K562 (cell line): Measurements from ENCODE around the gene MCC. TPM values are rescaled to one million over a fixed set of nuclear protein-coding genes. Genes with fewer than 3 reads are reported as not detected.

Source experiments
- FOXJ2 ChIP-seq: fragments of 200-800 bp; sonication (Bioruptor generic); IDR thresholded peaks from 2 replicates; pipeline ENCODE4 v1.6.1; 2016; ENCODE audit warnings: missing genetic modification characterization, missing compliant biosample characterization
- HNRNPLL ChIP-seq: fragments of 200-400 bp; formaldehyde crosslinking; IDR thresholded peaks from 2 replicates; pipeline ENCODE4 v1.6.1; 2017; ENCODE audit warnings: low read length, low read depth, mild to moderate bottlenecking; ENCODE audit not compliant: poor library complexity, severe bottlenecking
- JUNB ChIP-seq: fragments of 450-650 bp; formaldehyde crosslinking; conservative IDR thresholded peaks from 2 replicates; pipeline ENCODE4 v1.4.0; 2020; ENCODE audit warnings: mild to moderate bottlenecking
- KAT2B ChIP-seq: IDR thresholded peaks from one replicate; pipeline ENCODE4 v1.6.1; 2012; ENCODE audit warnings: low read depth, mild to moderate bottlenecking, control low read depth, inconsistent platforms, low read length, moderate library complexity
- KLF6 ChIP-seq: fragments of 250-450 bp; sonication (Bioruptor Pico); IDR thresholded peaks from 2 replicates; pipeline ENCODE4 v1.4.0; 2020; ENCODE audit warnings: mild to moderate bottlenecking, moderate library complexity, borderline replicate concordance
- TSHZ1 ChIP-seq: fragments of 250-450 bp; sonication (Bioruptor Pico); IDR thresholded peaks from 2 replicates; pipeline ENCODE4 v1.4.0; 2020; ENCODE audit warnings: mild to moderate bottlenecking, moderate library complexity
- ZFP30 ChIP-seq: fragments of 250-450 bp; sonication (Bioruptor Pico); IDR thresholded peaks from 2 replicates; pipeline ENCODE4 v1.8.0; 2022; ENCODE audit warnings: moderate library complexity, mild to moderate bottlenecking, inconsistent platforms, borderline replicate concordance
- polyA plus RNA-seq, 8 experiments: library from polyadenylated mRNA; depleted of rRNA in 4 of 8; stranded (reverse) in 5 of 8; unstranded in 3 of 8; fragments of >200 nt; fragmentation: Nextera tagmentation in 2 of 8; fragmentation: Illumina TruSeq in 1 of 8; extraction: Ambion mirVana in 2 of 8; extraction: Trizol in 1 of 8; gene quantifications; 2 replicates each; pipeline versions ENCODE4 v1.2.1 to v1.2.3, GENCODE V29; 2011 to 2014; ENCODE audit warnings: inconsistent platforms in 1 of 8, missing spikeins in 1 of 8
- total RNA-seq, 7 experiments: library from RNA; depleted of rRNA in 6 of 7; stranded (reverse); fragments of >200 nt in 6 of 7; fragmentation: Illumina TruSeq in 2 of 7; extraction: Trizol in 2 of 7; gene quantifications; 2 replicates each; pipeline versions ENCODE4 v1.2.1 to v1.2.3, GENCODE V29; 2011 to 2021; ENCODE audit warnings: low replicate concordance in 1 of 7
- TF ChIP-seq, protein P1 (sequence below): fragments of 450-650 bp; IDR thresholded peaks from 2 replicates; pipeline ENCODE4 v1.6.1; 2016; ENCODE audit warnings: low read depth
- TF ChIP-seq, protein P2 (sequence below), 2 experiments: IDR thresholded peaks in 1 of 2; conservative IDR thresholded peaks in 1 of 2; 2 replicates each; pipeline ENCODE4 v1.6.1; 2016; ENCODE audit warnings: low read depth in 2 of 2, mild to moderate bottlenecking in 1 of 2, missing compliant biosample characterization in 1 of 2, missing genetic modification characterization in 1 of 2, moderate library complexity in 1 of 2

Gene MCC
- total and polyA plus RNA-seq, 9 of the 15 experiments (the other 6 are each of a cell fraction or from before 2014, with no cell fraction given): 0.04 to 0.24 (median 0.06) TPM; not detected in 1

DNA sequence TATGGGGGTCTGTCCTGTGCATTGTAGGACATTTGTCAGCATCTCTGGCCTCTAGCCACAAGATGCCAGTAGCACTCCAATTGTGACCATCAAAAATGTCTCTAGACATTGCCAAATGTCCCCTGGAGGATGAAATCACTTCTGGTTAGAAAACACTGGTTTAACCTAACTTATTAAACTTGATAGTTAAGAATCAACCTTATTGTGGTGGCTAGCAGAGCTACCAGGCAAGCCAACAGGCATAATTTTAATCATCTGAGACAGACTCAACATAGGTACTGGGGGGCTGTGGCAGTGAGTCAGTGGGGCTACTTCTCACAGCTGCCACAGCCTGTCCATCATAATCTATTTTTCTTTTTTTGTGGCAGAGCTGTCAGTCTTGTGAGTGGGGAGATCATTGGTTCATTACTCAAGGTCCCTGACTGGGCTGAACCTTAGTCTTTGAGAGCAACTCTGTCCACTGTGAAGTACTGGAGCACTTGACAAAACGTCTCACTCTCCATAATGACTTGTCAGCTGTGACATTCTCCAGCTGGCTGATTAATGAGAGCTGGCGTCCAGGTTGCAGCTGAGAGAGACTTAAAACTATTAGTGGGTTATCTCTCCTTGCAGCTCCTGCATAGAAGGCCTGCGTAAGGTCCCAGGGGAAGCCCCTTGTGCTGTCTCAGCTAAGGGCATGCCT is 403.7 kb downstream of the MCC start (continued):
- TF ChIP-seq TSHZ1: no peak
- no peak for TF ChIP-seq FOXJ2
- TF ChIP-seq HNRNPLL: no peak
- TF ChIP-seq KAT2B: no peak
- TF ChIP-seq, protein P1, sequence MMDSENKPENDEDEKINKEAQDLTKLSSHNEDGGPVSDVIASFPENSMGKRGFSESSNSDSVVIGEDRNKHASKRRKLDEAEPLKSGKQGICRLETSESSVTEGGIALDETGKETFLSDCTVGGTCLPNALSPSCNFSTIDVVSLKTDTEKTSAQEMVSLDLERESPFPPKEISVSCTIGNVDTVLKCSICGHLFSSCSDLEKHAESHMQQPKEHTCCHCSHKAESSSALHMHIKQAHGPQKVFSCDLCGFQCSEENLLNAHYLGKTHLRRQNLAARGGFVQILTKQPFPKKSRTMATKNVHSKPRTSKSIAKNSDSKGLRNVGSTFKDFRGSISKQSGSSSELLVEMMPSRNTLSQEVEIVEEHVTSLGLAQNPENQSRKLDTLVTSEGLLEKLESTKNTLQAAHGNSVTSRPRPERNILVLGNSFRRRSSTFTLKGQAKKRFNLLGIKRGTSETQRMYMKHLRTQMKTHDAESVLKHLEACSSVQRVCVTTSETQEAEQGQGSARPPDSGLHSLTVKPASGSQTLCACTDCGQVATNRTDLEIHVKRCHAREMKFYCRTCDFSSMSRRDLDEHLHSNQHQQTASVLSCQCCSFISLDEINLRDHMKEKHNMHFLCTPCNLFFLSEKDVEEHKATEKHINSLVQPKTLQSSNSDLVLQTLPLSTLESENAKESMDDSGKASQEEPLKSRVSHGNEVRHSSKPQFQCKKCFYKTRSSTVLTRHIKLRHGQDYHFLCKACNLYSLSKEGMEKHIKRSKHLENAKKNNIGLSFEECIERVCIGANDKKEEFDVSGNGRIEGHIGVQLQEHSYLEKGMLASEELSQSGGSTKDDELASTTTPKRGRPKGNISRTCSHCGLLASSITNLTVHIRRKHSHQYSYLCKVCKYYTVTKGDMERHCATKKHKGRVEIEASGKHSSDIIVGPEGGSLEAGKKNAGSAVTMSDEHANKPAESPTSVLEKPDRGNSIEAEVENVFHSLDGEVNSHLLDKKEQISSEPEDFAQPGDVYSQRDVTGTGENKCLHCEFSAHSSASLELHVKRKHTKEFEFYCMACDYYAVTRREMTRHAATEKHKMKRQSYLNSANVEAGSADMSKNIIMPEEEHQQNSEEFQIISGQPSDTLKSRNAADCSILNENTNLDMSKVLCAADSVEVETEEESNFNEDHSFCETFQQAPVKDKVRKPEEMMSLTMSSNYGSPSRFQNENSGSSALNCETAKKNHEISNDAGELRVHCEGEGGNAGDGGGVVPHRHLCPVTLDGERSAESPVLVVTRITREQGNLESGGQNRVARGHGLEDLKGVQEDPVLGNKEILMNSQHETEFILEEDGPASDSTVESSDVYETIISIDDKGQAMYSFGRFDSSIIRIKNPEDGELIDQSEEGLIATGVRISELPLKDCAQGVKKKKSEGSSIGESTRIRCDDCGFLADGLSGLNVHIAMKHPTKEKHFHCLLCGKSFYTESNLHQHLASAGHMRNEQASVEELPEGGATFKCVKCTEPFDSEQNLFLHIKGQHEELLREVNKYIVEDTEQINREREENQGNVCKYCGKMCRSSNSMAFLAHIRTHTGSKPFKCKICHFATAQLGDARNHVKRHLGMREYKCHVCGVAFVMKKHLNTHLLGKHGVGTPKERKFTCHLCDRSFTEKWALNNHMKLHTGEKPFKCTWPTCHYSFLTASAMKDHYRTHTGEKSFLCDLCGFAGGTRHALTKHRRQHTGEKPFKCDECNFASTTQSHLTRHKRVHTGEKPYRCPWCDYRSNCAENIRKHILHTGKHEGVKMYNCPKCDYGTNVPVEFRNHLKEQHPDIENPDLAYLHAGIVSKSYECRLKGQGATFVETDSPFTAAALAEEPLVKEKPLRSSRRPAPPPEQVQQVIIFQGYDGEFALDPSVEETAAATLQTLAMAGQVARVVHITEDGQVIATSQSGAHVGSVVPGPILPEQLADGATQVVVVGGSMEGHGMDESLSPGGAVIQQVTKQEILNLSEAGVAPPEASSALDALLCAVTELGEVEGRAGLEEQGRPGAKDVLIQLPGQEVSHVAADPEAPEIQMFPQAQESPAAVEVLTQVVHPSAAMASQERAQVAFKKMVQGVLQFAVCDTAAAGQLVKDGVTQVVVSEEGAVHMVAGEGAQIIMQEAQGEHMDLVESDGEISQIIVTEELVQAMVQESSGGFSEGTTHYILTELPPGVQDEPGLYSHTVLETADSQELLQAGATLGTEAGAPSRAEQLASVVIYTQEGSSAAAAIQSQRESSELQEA: no peak
- no peak for TF ChIP-seq ZFP30 (CRISPR knock-in tag)
- TF ChIP-seq, protein P2, sequence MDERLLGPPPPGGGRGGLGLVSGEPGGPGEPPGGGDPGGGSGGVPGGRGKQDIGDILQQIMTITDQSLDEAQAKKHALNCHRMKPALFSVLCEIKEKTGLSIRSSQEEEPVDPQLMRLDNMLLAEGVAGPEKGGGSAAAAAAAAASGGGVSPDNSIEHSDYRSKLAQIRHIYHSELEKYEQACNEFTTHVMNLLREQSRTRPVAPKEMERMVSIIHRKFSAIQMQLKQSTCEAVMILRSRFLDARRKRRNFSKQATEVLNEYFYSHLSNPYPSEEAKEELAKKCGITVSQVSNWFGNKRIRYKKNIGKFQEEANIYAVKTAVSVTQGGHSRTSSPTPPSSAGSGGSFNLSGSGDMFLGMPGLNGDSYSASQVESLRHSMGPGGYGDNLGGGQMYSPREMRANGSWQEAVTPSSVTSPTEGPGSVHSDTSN (CRISPR knock-in tag; IDR thresholded peaks at IDR 0.05; ENCODE audit: low read depth): no peak; the same call in 1 of the 2 replicates
- TF ChIP-seq, protein P2 (tag; conservative IDR thresholded peaks at IDR 0.05; ENCODE audit: low read depth): peak; percentile 99
- TF ChIP-seq JUNB (CRISPR knock-in tag): no peak
- TF ChIP-seq KLF6 (CRISPR knock-in tag): no peak
